Vagina (tissue), 2 donors: ENCODE data around the gene PAFAH1B2. TPM values are rescaled to one million over a fixed set of nuclear protein-coding genes. Genes with fewer than 3 reads are reported as not detected.
"Not testable (repeated sequence)": the region's sequence is repeated elsewhere in the genome, so short reads cannot be mapped to it uniquely, and the experiment has no call there.

Experiments used
- DNase-seq, 2 donors: peaks; one replicate each; pipeline ENCODE4 v3.0.0-alpha.2; 2017; ENCODE audit errors: extremely low spot score in 2 of 2
- H3K27ac ChIP-seq: fragments of 200-600 bp; sonication (generic); one replicate; pipeline ENCODE4 v1.5.1; 2019
- H3K27me3 ChIP-seq: fragments of 200-600 bp; sonication (generic); one replicate; pipeline ENCODE4 v1.5.1; 2019
- H3K36me3 ChIP-seq, 2 donors: fragments of 200-600 bp; sonication (generic); one replicate each; pipeline ENCODE4 v1.5.1; 2017 to 2019
- H3K4me1 ChIP-seq: fragments of 200-600 bp; sonication (generic); one replicate; pipeline ENCODE4 v1.5.1; 2019
- H3K4me3 ChIP-seq, 2 donors: fragments of 200-600 bp; sonication (generic); 1 replicate in 1 of 2; 2 replicates in 1 of 2; pipeline ENCODE4 v1.5.1; 2016 to 2019
- H3K9me3 ChIP-seq: fragments of 200-600 bp; sonication (generic); one replicate; pipeline ENCODE4 v1.5.1; 2019
- CTCF ChIP-seq, 3 experiments: fragments of 450-650 bp in 2 of 3; fragments of 200-600 bp in 1 of 3; sonication (generic) in 1 of 3; IDR thresholded peaks; one replicate each; pipeline ENCODE4 v1.5.1; 2017 to 2019; ENCODE audit warnings: antibody characterized with exemption in 3 of 3, mild to moderate bottlenecking in 2 of 3, moderate library complexity in 2 of 3
- POLR2A ChIP-seq, 2 donors: fragments of 450-650 bp; IDR thresholded peaks; one replicate each; pipeline ENCODE4 v1.6.1; 2017; ENCODE audit warnings: antibody characterized with exemption in 2 of 2, mild to moderate bottlenecking in 2 of 2, moderate library complexity in 2 of 2
- POLR2AphosphoS5 ChIP-seq, 2 donors: sonication (generic); formaldehyde crosslinking; IDR thresholded peaks; one replicate each; pipeline ENCODE4 v1.9.0; 2017; ENCODE audit warnings: antibody characterized with exemption in 2 of 2, mild to moderate bottlenecking in 2 of 2, low read depth in 1 of 2; ENCODE audit not compliant: insufficient read depth in 1 of 2
- intact Hi-C: fragments of 100-400 bp; cut with DNase I; formaldehyde crosslinking; loops from one replicate; pipeline ENCODE4 v1.15.1; 2023
- total RNA-seq: library from RNA; depleted of rRNA; stranded (reverse); fragments of >200 nt; gene quantifications from one replicate; pipeline ENCODE4 v1.2.3, GENCODE V29; 2016

The PAFAH1B2 gene
- total RNA-seq, 1 donor from 2014 or later = 68.5 TPM

DNA sequence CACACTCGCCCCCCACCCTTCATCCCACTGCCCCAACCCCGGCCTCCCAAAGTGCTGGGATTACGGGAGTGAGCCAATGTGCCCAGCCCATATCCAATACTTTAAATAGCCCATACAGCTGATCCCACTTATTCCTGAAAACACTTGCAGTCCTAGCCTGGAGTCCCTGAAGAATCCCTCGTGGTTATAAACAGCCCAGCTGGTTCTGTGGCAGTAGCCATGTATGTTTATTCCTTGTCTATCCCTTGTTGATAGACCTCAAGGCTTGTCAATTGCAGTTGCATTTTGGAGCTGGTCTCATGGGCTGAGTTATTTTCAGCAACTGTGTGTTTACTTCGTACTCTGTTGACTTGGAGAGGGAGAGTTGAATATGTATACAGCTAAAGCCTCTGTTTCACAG is 21.5 kb upstream of the PAFAH1B2 start:
- no peaks in the 10 kb centered on the region for H3K36me3 ChIP-seq
- intact Hi-C loops = no loop called here
- H3K4me1 ChIP-seq = no peaks in the 10 kb centered on the region
- no peaks in the 10 kb centered on the region for H3K9me3 ChIP-seq
- no peak overlapping the region for H3K4me3 ChIP-seq
- no peaks in the 10 kb centered on the region for H3K27me3 ChIP-seq
- no peak for DNase-seq
- TF ChIP-seq POLR2AphosphoS5 (IDR thresholded peaks at IDR 0.05; ENCODE audit: insufficient read depth in 1 of 2, low read depth in 1 of 2) = no peak
- no peak for TF ChIP-seq CTCF (IDR thresholded peaks at IDR 0.05)
- TF ChIP-seq POLR2A (IDR thresholded peaks at IDR 0.05) = no peak
- H3K27ac ChIP-seq = no peak overlapping the region

GRCh38 chr11:117126223-117126965 is 17.7 kb upstream of the PAFAH1B2 start:
- H3K9me3 ChIP-seq = no peaks in the 10 kb centered on the region
- H3K4me1 ChIP-seq = no peaks in the 10 kb centered on the region
- no peaks in the 10 kb centered on the region for H3K36me3 ChIP-seq
- intact Hi-C loops = no loop called here
- no peak overlapping the region for H3K4me3 ChIP-seq
- no peak for DNase-seq
- H3K27me3 ChIP-seq = no peaks in the 10 kb centered on the region
- TF ChIP-seq CTCF (IDR thresholded peaks at IDR 0.05) = no peak
- no peak for TF ChIP-seq POLR2A (IDR thresholded peaks at IDR 0.05)
- TF ChIP-seq POLR2AphosphoS5 (IDR thresholded peaks at IDR 0.05; ENCODE audit: insufficient read depth in 1 of 2, low read depth in 1 of 2) = no peak
- no peak overlapping the region for H3K27ac ChIP-seq

- DNase-seq = no peak
- Histone ChIP-seq H3K36me3 (no peaks in the 10 kb centered on the region), H3K27me3 (no peaks in the 10 kb centered on the region), H3K4me3 (no peak overlapping the region), H3K4me1 (no peaks in the 10 kb centered on the region), H3K9me3 (no peaks in the 10 kb centered on the region), H3K27ac (no peak overlapping the region)
- intact Hi-C loops = no loop called here
- TF ChIP-seq CTCF (IDR thresholded peaks at IDR 0.05) = no peak
- TF ChIP-seq POLR2A (IDR thresholded peaks at IDR 0.05) = no peak
- TF ChIP-seq POLR2AphosphoS5 (IDR thresholded peaks at IDR 0.05; ENCODE audit: insufficient read depth in 1 of 2, low read depth in 1 of 2) = no peak
Observed at GRCh38 chr11:117127171-117127901, 16.8 kb upstream of the PAFAH1B2 start.

DNA sequence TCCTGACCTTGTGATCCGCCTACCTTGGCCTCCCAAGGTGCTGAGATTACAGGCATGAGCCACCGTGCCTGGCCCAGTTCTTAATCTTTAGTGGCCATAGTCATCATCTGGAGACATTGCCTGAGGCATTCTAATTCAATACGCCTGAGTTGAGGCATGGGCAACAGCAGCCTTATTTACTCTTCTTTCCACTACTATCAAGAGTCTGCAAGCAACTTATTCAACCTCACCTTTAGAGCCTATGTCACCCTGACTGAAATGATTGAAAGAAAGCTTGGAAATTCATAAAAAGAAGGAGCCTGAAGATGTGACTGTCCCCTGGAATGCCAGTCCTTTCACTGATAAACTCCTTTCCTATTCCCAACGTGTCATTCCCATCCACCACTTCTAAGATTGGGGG is 15.8 kb upstream of the PAFAH1B2 start:
- intact Hi-C loops = no loop called here
- TF ChIP-seq POLR2A (IDR thresholded peaks at IDR 0.05) (no peak), POLR2AphosphoS5 (IDR thresholded peaks at IDR 0.05; ENCODE audit: insufficient read depth in 1 of 2, low read depth in 1 of 2) (no peak), CTCF (IDR thresholded peaks at IDR 0.05) (no peak)
- no peaks in the 10 kb centered on the region for H3K4me1 ChIP-seq

DNA sequence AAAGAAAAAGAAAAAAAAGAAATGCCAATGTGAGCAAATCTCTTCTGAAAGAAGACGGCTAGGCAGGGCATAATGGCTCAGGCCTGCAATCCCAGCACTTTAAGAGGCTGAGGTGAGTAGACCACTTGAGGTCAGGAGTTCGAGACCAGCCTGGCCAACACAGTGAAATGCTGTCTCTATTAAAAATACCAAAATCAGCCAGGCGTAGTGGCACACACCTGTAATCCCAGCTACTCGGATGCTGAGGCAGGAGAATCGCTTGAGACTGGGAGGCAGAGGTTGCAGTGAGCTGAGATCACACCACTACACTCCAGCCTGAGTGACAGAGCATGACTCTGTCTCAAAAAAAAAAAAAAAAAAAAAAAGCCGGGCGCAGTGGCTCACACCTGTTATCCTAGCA is 13.7 kb upstream of the PAFAH1B2 start:
- DNase-seq, H3K27ac ChIP-seq, H3K27me3 ChIP-seq, intact Hi-C loops, H3K36me3 ChIP-seq, H3K4me3 ChIP-seq, H3K9me3 ChIP-seq, H3K4me1 ChIP-seq: not testable (repeated sequence)

More for the DNA sequence above, 15.8 kb upstream of the PAFAH1B2 start:
- Histone ChIP-seq H3K27me3 (no peaks in the 10 kb centered on the region), H3K36me3 (no peaks in the 10 kb centered on the region), H3K4me3 (no peak overlapping the region), H3K9me3 (no peaks in the 10 kb centered on the region), H3K27ac (no peak overlapping the region)
- no peak for DNase-seq
